PFSK-1 (cell line): ENCODE data around the gene MVK.

Experiments used
- FOXP2 ChIP-seq: optimal IDR thresholded peaks from 2 replicates; pipeline ENCODE3; 2011; ENCODE audit warnings: borderline replicate concordance, control low read depth, inconsistent platforms; ENCODE audit not compliant: insufficient read depth; ENCODE audit errors: extremely low read length, extremely low read depth
- POLR2AphosphoS5 ChIP-seq: IDR thresholded peaks from 2 replicates; pipeline ENCODE4 v1.6.1; 2012; ENCODE audit warnings: low read depth, mild to moderate bottlenecking, control low read depth, low read length, moderate library complexity
- REST ChIP-seq, 2 experiments: IDR thresholded peaks; 2 replicates each; pipeline versions ENCODE4 v1.6.1 to v1.8.0; 2011 to 2012; ENCODE audit warnings: low read depth in 2 of 2, low read length in 2 of 2, control low read depth in 1 of 2, inconsistent platforms in 1 of 2, mild to moderate bottlenecking in 1 of 2, moderate library complexity in 1 of 2; ENCODE audit not compliant: insufficient read depth in 1 of 2
- SIN3A ChIP-seq: IDR thresholded peaks from 2 replicates; pipeline ENCODE4 v1.6.1; 2012; ENCODE audit warnings: mild to moderate bottlenecking, low read length, moderate library complexity, borderline replicate concordance; ENCODE audit not compliant: insufficient read depth
- TAF1 ChIP-seq: IDR thresholded peaks from 2 replicates; pipeline ENCODE4 v1.6.1; 2012; ENCODE audit warnings: low read length, control low read depth, borderline replicate concordance; ENCODE audit not compliant: insufficient read depth

The MVK gene

DNA sequence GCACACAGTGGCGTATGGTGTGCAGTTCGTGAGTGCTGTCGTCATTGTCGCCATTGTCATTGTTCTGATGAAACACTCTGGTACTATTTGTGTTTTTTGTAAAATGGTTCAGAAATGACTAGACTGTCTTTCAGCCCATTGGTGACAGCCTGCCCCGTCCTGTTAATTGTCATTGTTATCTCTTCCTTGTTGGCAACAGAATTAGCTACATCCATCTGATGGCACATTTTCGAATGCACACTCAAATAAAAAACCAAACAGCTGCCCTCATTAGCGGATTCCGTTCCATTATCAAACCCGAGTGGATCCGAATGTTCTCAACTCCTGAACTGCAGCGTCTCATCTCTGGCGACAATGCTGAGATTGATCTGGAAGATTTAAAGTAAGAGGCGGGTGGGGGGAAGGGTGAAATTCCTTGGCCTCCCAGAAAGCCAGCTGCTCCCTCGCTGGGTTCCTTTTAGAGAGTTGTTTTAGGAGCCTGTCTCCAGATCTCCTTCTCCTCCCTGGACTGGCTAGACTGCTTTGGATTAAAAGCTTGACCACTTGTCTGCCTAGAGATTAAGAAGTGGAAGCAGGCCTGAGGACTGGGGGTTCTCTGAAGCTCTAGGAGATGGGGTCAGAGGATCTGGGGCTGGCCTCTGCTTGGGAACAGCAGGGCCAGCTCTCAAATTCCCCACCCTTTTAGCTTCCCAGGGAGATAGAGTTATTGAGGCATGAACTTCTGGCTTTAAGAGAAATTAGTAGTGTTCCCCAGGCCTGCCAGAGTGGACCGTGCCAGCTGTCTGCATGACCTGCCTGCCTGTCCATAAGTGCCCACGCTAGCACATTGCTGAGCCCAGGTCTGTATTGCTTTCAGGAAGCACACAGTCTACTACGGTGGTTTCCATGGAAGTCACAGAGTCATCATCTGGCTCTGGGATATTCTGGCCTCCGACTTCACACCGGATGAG is 43.6 kb upstream of the MVK start:
- TF ChIP-seq REST (IDR thresholded peaks at IDR 0.05; ENCODE audit: insufficient read depth in 1 of 2, low read depth in 2 of 2, low read length in 2 of 2) = no peak
- no peak for TF ChIP-seq POLR2AphosphoS5
- no peak for TF ChIP-seq FOXP2
- TF ChIP-seq SIN3A = no peak
- no peak for TF ChIP-seq TAF1

- no peak for TF ChIP-seq TAF1
- no peak for TF ChIP-seq FOXP2
- TF ChIP-seq SIN3A = no peak
- no peak for TF ChIP-seq REST (IDR thresholded peaks at IDR 0.05; ENCODE audit: insufficient read depth in 1 of 2, low read depth in 2 of 2, low read length in 2 of 2)
- TF ChIP-seq POLR2AphosphoS5 = no peak
Measured at GRCh38 chr12:109531411-109531810, 42.2 kb upstream of the MVK start.

- TF ChIP-seq SIN3A (no peak), TAF1 (no peak), FOXP2 (no peak)
Measured at GRCh38 chr12:109532721-109533486, 40.7 kb upstream of the MVK start.

GRCh38 chr12:109533487-109533740 is 40.2 kb upstream of the MVK start:
- TF ChIP-seq REST (IDR thresholded peaks at IDR 0.05; ENCODE audit: insufficient read depth in 1 of 2, low read depth in 2 of 2, low read length in 2 of 2) (no peak), POLR2AphosphoS5 (no peak), TAF1 (no peak), SIN3A (no peak), FOXP2 (no peak)

DNA sequence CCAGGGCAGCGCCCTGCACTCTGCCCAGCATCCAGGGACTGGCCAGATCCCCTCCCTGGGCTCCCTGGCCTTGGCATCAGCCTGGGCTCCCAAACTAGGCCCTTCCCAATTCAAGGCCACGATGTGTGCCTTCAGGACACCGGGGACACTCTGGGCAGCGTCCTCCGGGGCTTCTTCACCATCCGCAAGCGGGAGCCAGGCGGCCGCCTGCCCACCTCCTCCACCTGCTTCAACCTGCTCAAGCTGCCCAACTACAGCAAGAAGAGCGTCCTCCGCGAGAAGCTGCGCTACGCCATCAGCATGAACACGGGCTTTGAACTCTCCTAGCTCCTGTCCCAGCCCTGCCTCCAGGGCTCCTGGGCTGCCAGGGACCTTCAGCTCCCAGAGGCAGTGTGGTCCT is 39.1 kb upstream of the MVK start:
- no peak for TF ChIP-seq SIN3A
- no peak for TF ChIP-seq FOXP2
- TF ChIP-seq POLR2AphosphoS5 = no peak
- no peak for TF ChIP-seq REST (IDR thresholded peaks at IDR 0.05; ENCODE audit: insufficient read depth in 1 of 2, low read depth in 2 of 2, low read length in 2 of 2)
- TF ChIP-seq TAF1 = no peak
